Measurements from ENCODE around the gene GIPR. TPM values are rescaled to one million over a fixed set of nuclear protein-coding genes. Genes with fewer than 3 reads are reported as not detected.
A peak's percentile ranks its signal among the peaks of the same experiment; 100 is the strongest.

GIPR gene
- total and polyA plus RNA-seq, 10 of the 15 experiments (the other 5 are each of a cell fraction or from before 2014, with no cell fraction given): 1.7 to 26.3 (median 13.7) TPM

DNA sequence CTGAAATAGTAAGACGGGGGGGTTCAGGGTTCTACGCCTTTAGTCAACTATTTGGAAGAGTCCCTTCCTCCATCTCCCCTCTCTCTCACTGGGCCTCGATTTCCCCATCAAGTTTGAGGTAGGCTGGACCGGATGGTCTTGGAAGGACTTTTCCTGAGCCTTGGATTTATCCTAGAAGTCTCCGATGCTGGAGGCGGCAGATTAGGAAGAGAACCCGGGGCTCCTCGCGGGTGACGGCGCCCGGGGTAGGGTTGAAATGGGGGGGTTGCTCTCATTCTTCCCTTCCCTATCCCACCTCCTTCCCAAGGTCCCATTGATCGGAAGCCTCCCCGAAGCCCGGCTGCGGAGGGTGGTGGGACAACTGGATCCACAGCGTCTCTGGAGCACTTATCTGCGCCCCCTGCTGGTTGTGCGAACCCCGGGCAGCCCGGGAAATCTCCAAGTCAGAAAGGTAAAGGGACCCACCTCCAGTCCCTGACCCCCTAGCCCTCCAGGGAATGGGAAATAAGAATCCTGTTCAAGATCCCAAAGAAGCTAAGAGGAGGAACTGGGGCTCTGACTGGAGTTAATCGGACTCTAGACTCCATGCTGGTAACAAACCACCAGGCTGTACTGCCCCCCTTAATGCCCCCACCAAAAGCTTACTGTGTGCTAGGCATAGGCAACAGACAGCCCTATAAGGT lies 25.2 kb downstream of the GIPR start (continued):
- TF ChIP-seq, protein P1, sequence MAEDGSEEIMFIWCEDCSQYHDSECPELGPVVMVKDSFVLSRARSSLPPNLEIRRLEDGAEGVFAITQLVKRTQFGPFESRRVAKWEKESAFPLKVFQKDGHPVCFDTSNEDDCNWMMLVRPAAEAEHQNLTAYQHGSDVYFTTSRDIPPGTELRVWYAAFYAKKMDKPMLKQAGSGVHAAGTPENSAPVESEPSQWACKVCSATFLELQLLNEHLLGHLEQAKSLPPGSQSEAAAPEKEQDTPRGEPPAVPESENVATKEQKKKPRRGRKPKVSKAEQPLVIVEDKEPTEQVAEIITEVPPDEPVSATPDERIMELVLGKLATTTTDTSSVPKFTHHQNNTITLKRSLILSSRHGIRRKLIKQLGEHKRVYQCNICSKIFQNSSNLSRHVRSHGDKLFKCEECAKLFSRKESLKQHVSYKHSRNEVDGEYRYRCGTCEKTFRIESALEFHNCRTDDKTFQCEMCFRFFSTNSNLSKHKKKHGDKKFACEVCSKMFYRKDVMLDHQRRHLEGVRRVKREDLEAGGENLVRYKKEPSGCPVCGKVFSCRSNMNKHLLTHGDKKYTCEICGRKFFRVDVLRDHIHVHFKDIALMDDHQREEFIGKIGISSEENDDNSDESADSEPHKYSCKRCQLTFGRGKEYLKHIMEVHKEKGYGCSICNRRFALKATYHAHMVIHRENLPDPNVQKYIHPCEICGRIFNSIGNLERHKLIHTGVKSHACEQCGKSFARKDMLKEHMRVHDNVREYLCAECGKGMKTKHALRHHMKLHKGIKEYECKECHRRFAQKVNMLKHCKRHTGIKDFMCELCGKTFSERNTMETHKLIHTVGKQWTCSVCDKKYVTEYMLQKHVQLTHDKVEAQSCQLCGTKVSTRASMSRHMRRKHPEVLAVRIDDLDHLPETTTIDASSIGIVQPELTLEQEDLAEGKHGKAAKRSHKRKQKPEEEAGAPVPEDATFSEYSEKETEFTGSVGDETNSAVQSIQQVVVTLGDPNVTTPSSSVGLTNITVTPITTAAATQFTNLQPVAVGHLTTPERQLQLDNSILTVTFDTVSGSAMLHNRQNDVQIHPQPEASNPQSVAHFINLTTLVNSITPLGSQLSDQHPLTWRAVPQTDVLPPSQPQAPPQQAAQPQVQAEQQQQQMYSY (CRISPR knock-in tag; IDR thresholded peaks at IDR 0.05): no peak
- TF ChIP-seq RUNX3 (IDR thresholded peaks at IDR 0.05; ENCODE audit: low read length): no peak
- 0 out of 2 replicates have a peak, but pooled peaks have one; percentile 60 for TF ChIP-seq WRNIP1 (IDR thresholded peaks at IDR 0.05; ENCODE audit: borderline replicate concordance, low read depth, low read length)
- TF ChIP-seq NFYB (IDR thresholded peaks at IDR 0.05; ENCODE audit: insufficient read depth, low read depth, low read length): no peak
- TF ChIP-seq RAD51 (IDR thresholded peaks at IDR 0.05): no peak
- TF ChIP-seq ZNF274 (IDR thresholded peaks at IDR 0.05; ENCODE audit: insufficient read depth, insufficient read length): no peak
- TF ChIP-seq EZH2 (IDR thresholded peaks at IDR 0.05; ENCODE audit: borderline replicate concordance, control insufficient read depth, low read depth, low read length): no peak
- TF ChIP-seq CBX3 (IDR thresholded peaks at IDR 0.05; ENCODE audit: borderline replicate concordance, low read depth): no peak
- TF ChIP-seq, protein P2, sequence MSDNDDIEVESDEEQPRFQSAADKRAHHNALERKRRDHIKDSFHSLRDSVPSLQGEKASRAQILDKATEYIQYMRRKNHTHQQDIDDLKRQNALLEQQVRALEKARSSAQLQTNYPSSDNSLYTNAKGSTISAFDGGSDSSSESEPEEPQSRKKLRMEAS (IDR thresholded peaks at IDR 0.05; ENCODE audit: low read depth, low read length): no peak
- TF ChIP-seq MXI1 (IDR thresholded peaks at IDR 0.05; ENCODE audit: low read depth, low read length): no peak
- TF ChIP-seq ETV6 (conservative IDR thresholded peaks at IDR 0.05 in 1 of 2, IDR thresholded peaks at IDR 0.05 in 1 of 2; ENCODE audit: borderline replicate concordance in 1 of 2, low read depth in 1 of 2): no peak
- TF ChIP-seq NR2F1 (conservative IDR thresholded peaks at IDR 0.05): no peak
- 0 out of 2 replicates have a peak, but pooled peaks have one; percentile 34 for TF ChIP-seq CREB1 (IDR thresholded peaks at IDR 0.05; ENCODE audit: low read depth)
- TF ChIP-seq SIN3A (IDR thresholded peaks at IDR 0.05; ENCODE audit: low read depth, low read length): 0 out of 2 replicates have a peak, but pooled peaks have one; percentile 55
- no peak for TF ChIP-seq SP1 (IDR thresholded peaks at IDR 0.05; ENCODE audit: low read depth, low read length)
- TF ChIP-seq STAT1 (conservative IDR thresholded peaks at IDR 0.05): no peak
- TF ChIP-seq, protein P3, sequence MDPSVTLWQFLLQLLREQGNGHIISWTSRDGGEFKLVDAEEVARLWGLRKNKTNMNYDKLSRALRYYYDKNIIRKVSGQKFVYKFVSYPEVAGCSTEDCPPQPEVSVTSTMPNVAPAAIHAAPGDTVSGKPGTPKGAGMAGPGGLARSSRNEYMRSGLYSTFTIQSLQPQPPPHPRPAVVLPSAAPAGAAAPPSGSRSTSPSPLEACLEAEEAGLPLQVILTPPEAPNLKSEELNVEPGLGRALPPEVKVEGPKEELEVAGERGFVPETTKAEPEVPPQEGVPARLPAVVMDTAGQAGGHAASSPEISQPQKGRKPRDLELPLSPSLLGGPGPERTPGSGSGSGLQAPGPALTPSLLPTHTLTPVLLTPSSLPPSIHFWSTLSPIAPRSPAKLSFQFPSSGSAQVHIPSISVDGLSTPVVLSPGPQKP (IDR thresholded peaks at IDR 0.05; ENCODE audit: low read depth, low read length): no peak
- TF ChIP-seq MTA3 (IDR thresholded peaks at IDR 0.05; ENCODE audit: borderline replicate concordance, low read length): no peak
- no peak for TF ChIP-seq PAX5 (IDR thresholded peaks at IDR 0.05; ENCODE audit: borderline replicate concordance, low read depth, low read length)
- TF ChIP-seq JUNB (IDR thresholded peaks at IDR 0.05): no peak
- TF ChIP-seq KAT2A (conservative IDR thresholded peaks at IDR 0.05; ENCODE audit: control insufficient read depth, low read depth, low read length): no peak
- TF ChIP-seq ZNF24 (IDR thresholded peaks at IDR 0.05): no peak
- TF ChIP-seq SPI1 (IDR thresholded peaks at IDR 0.05; ENCODE audit: borderline replicate concordance, insufficient read depth, low read depth, low read length): no peak
- TF ChIP-seq, protein P4, sequence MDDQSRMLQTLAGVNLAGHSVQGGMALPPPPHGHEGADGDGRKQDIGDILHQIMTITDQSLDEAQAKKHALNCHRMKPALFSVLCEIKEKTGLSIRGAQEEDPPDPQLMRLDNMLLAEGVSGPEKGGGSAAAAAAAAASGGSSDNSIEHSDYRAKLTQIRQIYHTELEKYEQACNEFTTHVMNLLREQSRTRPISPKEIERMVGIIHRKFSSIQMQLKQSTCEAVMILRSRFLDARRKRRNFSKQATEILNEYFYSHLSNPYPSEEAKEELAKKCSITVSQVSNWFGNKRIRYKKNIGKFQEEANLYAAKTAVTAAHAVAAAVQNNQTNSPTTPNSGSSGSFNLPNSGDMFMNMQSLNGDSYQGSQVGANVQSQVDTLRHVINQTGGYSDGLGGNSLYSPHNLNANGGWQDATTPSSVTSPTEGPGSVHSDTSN (IDR thresholded peaks at IDR 0.05; ENCODE audit: insufficient replicate concordance, low read depth, low read length): no peak
